H1 (cell line): ENCODE data around the gene CD99. TPM values are rescaled to one million over a fixed set of nuclear protein-coding genes. Genes with fewer than 3 reads are reported as not detected.

Experiments
- CTCF ChIA-PET: fragments of 300-600 bp; sonication (Branson Sonifier 250); formaldehyde crosslinking; loops from one replicate; lab custom pipeline; 2021; ENCODE audit not compliant: partially characterized antibody; lab: Charles Lee
- POLR2A ChIA-PET: fragments of 300-600 bp; sonication (Branson Sonifier 250); formaldehyde crosslinking; loops from one replicate; lab custom pipeline; 2021; ENCODE audit warnings: inconsistent platforms; ENCODE audit not compliant: partially characterized antibody; lab: Charles Lee
- DNase-seq, 2 experiments: peaks; one replicate each; pipeline versions ENCODE4 v3.0.0 to v3.0.0-alpha.2; 2010 to 2022; ENCODE audit warnings: low spot score in 2 of 2, low read depth in 1 of 2, mixed read lengths in 1 of 2
- FAIRE-seq: peaks from 2 replicates; lab custom pipeline; 2011; peaks lifted over from hg19 to GRCh38; lab: Jason Lieb, UNC
- H2AFZ ChIP-seq: 2 replicates; pipeline ENCODE4 v1.8.1; 2012; ENCODE audit warnings: low read length, inconsistent platforms
- H2AK5ac ChIP-seq: 2 replicates; pipeline ENCODE4 v1.6.1; 2013; ENCODE audit warnings: low read depth, low read length
- H2BK120ac ChIP-seq: replicated peaks from 2 replicates; pipeline ENCODE3; 2013; ENCODE audit warnings: low read depth, low read length, inconsistent platforms
- H2BK12ac ChIP-seq: 2 replicates; pipeline ENCODE4 v1.6.1; 2013; ENCODE audit warnings: low read depth, low read length
- H2BK15ac ChIP-seq: 2 replicates; pipeline ENCODE4 v1.6.1; 2013; ENCODE audit warnings: low read length
- H2BK20ac ChIP-seq: 2 replicates; pipeline ENCODE4 v1.6.1; 2013; ENCODE audit warnings: low read length
- H2BK5ac ChIP-seq: 2 replicates; pipeline ENCODE4 v1.6.1; 2013; ENCODE audit warnings: low read depth, low read length
- H3K14ac ChIP-seq: 2 replicates; pipeline ENCODE4 v1.6.1; 2013; ENCODE audit warnings: inconsistent platforms; ENCODE audit not compliant: insufficient read length
- H3K18ac ChIP-seq: 2 replicates; pipeline ENCODE4 v1.6.1; 2013; ENCODE audit warnings: low read length; ENCODE audit errors: extremely low read depth
- H3K23ac ChIP-seq: 2 replicates; pipeline ENCODE4 v1.6.1; 2013; ENCODE audit warnings: inconsistent platforms; ENCODE audit not compliant: insufficient read length
- H3K23me2 ChIP-seq: 2 replicates; pipeline ENCODE4 v1.6.1; 2013; ENCODE audit warnings: low read depth, low read length
- H3K27ac ChIP-seq: 2 replicates; pipeline ENCODE4 v1.6.1; 2011; ENCODE audit warnings: low read depth, low read length, inconsistent platforms
- H3K27me3 ChIP-seq, 4 experiments: replicated peaks in 1 of 4; 1 replicate in 1 of 4; 2 replicates in 3 of 4; pipeline versions ENCODE4 v1.6.1 to v1.8.1; 2011 to 2013; ENCODE audit warnings: low read length in 3 of 4, mild to moderate bottlenecking in 3 of 4, inconsistent platforms in 2 of 4, mixed read lengths in 2 of 4, moderate library complexity in 1 of 4; ENCODE audit not compliant: control insufficient read depth in 3 of 4, insufficient read depth in 3 of 4; ENCODE audit errors: extremely low read depth in 1 of 4
- H3K36me3 ChIP-seq, 4 experiments: 2 replicates each; pipeline versions ENCODE4 v1.6.1 to v1.8.1; 2011 to 2013; ENCODE audit warnings: mild to moderate bottlenecking in 4 of 4, low read length in 3 of 4, moderate library complexity in 2 of 4, control low read depth in 1 of 4, inconsistent platforms in 1 of 4; ENCODE audit not compliant: insufficient read depth in 4 of 4, control insufficient read depth in 2 of 4
- H3K4ac ChIP-seq: replicated peaks from 2 replicates; pipeline ENCODE3; 2013; ENCODE audit warnings: low read length, low read depth, mixed read lengths, inconsistent platforms; ENCODE audit not compliant: insufficient read length
- H3K4me1 ChIP-seq, 4 experiments: replicated peaks in 1 of 4; 1 replicate in 1 of 4; 2 replicates in 3 of 4; pipeline versions ENCODE4 v1.6.1 to v1.8.1; 2011 to 2013; ENCODE audit warnings: low read length in 3 of 4, inconsistent platforms in 2 of 4, mixed read lengths in 1 of 4; ENCODE audit not compliant: insufficient read depth in 4 of 4, control insufficient read depth in 3 of 4
- H3K4me2 ChIP-seq, 2 experiments: 2 replicates each; pipeline versions ENCODE4 v1.6.1 to v1.8.1; 2011 to 2013; ENCODE audit warnings: low read depth in 2 of 2, low read length in 2 of 2, control low read depth in 1 of 2, inconsistent platforms in 1 of 2, mild to moderate bottlenecking in 1 of 2; ENCODE audit not compliant: insufficient read depth in 1 of 2
- H3K4me3 ChIP-seq, 4 experiments: fragments of 200-600, 300-600 bp in 1 of 4; sonication (generic), shearing (Covaris generic), sonication (Bioruptor Twin) in 1 of 4; 2 replicates each; pipeline versions ENCODE4 v1.5.1 to v1.8.1; 2011 to 2016; ENCODE audit warnings: low read length in 4 of 4, low read depth in 3 of 4, control low read depth in 2 of 4, inconsistent platforms in 2 of 4, mild to moderate bottlenecking in 2 of 4, mixed read lengths in 1 of 4, moderate library complexity in 1 of 4; ENCODE audit not compliant: insufficient read depth in 2 of 4; ENCODE audit errors: extremely low read depth in 1 of 4
- H3K56ac ChIP-seq: replicated peaks from 2 replicates; pipeline ENCODE3; 2013; ENCODE audit warnings: low read depth, mild to moderate bottlenecking, mixed read lengths, low read length, inconsistent platforms; ENCODE audit not compliant: insufficient read length
- H3K79me1 ChIP-seq: 2 replicates; pipeline ENCODE4 v1.6.1; 2013; ENCODE audit warnings: low read depth, low read length, control low read depth
- H3K79me2 ChIP-seq, 2 experiments: 2 replicates each; pipeline versions ENCODE4 v1.6.1 to v1.8.1; 2012 to 2013; ENCODE audit warnings: low read length in 2 of 2, mild to moderate bottlenecking in 2 of 2, inconsistent platforms in 1 of 2; ENCODE audit not compliant: insufficient read depth in 2 of 2, control insufficient read depth in 1 of 2
- H3K9ac ChIP-seq, 4 experiments: replicated peaks in 1 of 4; 1 replicate in 1 of 4; 2 replicates in 3 of 4; pipeline versions ENCODE4 v1.6.1 to v1.8.1; 2011 to 2013; ENCODE audit warnings: low read depth in 3 of 4, low read length in 3 of 4, control low read depth in 2 of 4, mild to moderate bottlenecking in 2 of 4, moderate library complexity in 2 of 4, inconsistent platforms in 1 of 4; ENCODE audit errors: extremely low read depth in 1 of 4
- H3K9me3 ChIP-seq, 2 experiments: 2 replicates each; pipeline versions ENCODE4 v1.6.1 to v1.8.1; 2012 to 2013; ENCODE audit warnings: mild to moderate bottlenecking in 2 of 2, moderate library complexity in 2 of 2, control low read depth in 1 of 2, inconsistent platforms in 1 of 2, low read depth in 1 of 2, low read length in 1 of 2, mixed read lengths in 1 of 2; ENCODE audit not compliant: insufficient read depth in 2 of 2
- H4K20me1 ChIP-seq, 2 experiments: replicated peaks in 1 of 2; 2 replicates each; pipeline versions ENCODE3 to v1.8.1; 2011 to 2013; ENCODE audit warnings: inconsistent platforms in 2 of 2, low read length in 2 of 2, mild to moderate bottlenecking in 1 of 2; ENCODE audit not compliant: insufficient read depth in 2 of 2, control insufficient read depth in 1 of 2
- H4K5ac ChIP-seq: 2 replicates; pipeline ENCODE4 v1.6.1; 2013; ENCODE audit warnings: low read length, low read depth, mixed read lengths, inconsistent platforms; ENCODE audit not compliant: insufficient read length
- H4K8ac ChIP-seq: 2 replicates; pipeline ENCODE4 v1.8.0; 2013; ENCODE audit warnings: mild to moderate bottlenecking, moderate library complexity, low read length, inconsistent platforms; ENCODE audit not compliant: insufficient read depth; ENCODE audit errors: extremely low read depth
- H4K91ac ChIP-seq: replicated peaks from 2 replicates; pipeline ENCODE3; 2013; ENCODE audit warnings: low read length, mixed read lengths, inconsistent platforms; ENCODE audit not compliant: insufficient read length
- CREB1 ChIP-seq: IDR thresholded peaks from 2 replicates; pipeline ENCODE4 v1.6.1; 2012; ENCODE audit warnings: inconsistent platforms
- EP300 ChIP-seq, 2 experiments: IDR thresholded peaks; 1 replicate in 1 of 2; 2 replicates in 1 of 2; pipeline ENCODE4 v1.6.1; 2011 to 2012; ENCODE audit warnings: low read depth in 2 of 2, low read length in 2 of 2, mild to moderate bottlenecking in 2 of 2, borderline replicate concordance in 1 of 2, inconsistent platforms in 1 of 2, moderate library complexity in 1 of 2
- RNF2 ChIP-seq: fragments of 200-900, 300-1000 bp; sonication (generic); IDR thresholded peaks from 2 replicates; pipeline ENCODE4 v1.7.1; 2016; ENCODE audit warnings: borderline replicate concordance, low read depth, mild to moderate bottlenecking, antibody characterized with exemption, low read length; ENCODE audit not compliant: poor library complexity, severe bottlenecking; ENCODE audit errors: missing control alignments
- TAF7 ChIP-seq: optimal IDR thresholded peaks from 2 replicates; pipeline ENCODE3; 2011; ENCODE audit warnings: low read depth, mild to moderate bottlenecking, inconsistent platforms, low read length, moderate library complexity, borderline replicate concordance
- WGBS, 2 experiments: shearing (Covaris generic) in 1 of 2; methylation state at CpG; one replicate each; pipeline versions ENCODE4 v1.1.6 to v1.1.7; 2013 to 2015; ENCODE audit warnings: low lambda C conversion rate in 2 of 2, mixed read lengths in 2 of 2, inconsistent platforms in 1 of 2, low coverage in 1 of 2, missing lambda C conversion rate in 1 of 2; ENCODE audit not compliant: insufficient replicate concordance in 2 of 2, insufficient coverage in 1 of 2, insufficient read length in 1 of 2; ENCODE audit errors: extremely low coverage in 1 of 2, missing lambda C conversion rate in 1 of 2; 5-methylcytosine and 5-hydroxymethylcytosine counted together
- polyA plus RNA-seq, 7 experiments: library from polyadenylated mRNA; depleted of rRNA in 3 of 7; stranded (reverse) in 5 of 7; unstranded in 2 of 7; fragments of >200 nt in 5 of 7; fragments of 200-250 nt in 2 of 7; gene quantifications; 1 replicate in 5 of 7; 2 replicates in 1 of 7; 4 replicates in 1 of 7; pipeline versions ENCODE4 v1.2.1 to v1.2.3, GENCODE V29; 2011 to 2013; ENCODE audit warnings: missing spikeins in 2 of 7, mixed read lengths in 2 of 7
- total RNA-seq: library from RNA; stranded (reverse); fragmentation: NEBNext Ultra II Directional; extraction: Animal tissue kit (Norgen Biotek cat#: 25700); gene quantifications from 2 replicates; pipeline ENCODE4 v1.2.1, GENCODE V29; 2021
- TF ChIP-seq, protein P1 (sequence below): IDR thresholded peaks from 2 replicates; pipeline ENCODE4 v1.6.1; 2012; ENCODE audit warnings: low read length, inconsistent platforms

CD99 gene
- total and polyA plus RNA-seq, 2 of the 8 experiments (the other 6 are each of a cell fraction or from before 2014, with no cell fraction given) = 30.1 to 47.8 TPM

DNA sequence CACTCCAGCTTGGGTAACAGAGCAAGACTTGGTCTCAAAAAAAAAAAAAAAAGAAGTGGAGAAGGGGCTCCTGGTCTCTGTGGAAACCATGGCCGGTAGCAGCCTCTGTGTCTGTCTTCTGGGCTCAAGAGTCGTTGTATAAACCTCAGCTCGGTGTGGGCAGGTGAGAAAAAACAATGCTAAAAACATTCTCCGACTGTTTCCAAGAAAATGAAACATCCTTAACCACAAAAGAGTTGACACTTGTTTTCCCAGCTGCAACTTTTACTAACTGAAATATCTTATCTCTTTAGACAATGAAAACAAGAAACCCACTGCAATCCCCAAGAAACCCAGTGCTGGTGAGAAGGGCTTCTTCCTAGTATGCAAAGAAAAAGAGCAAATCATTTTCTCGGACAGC, 26.2 kb downstream of the CD99 start:
- TF ChIP-seq, protein P1, sequence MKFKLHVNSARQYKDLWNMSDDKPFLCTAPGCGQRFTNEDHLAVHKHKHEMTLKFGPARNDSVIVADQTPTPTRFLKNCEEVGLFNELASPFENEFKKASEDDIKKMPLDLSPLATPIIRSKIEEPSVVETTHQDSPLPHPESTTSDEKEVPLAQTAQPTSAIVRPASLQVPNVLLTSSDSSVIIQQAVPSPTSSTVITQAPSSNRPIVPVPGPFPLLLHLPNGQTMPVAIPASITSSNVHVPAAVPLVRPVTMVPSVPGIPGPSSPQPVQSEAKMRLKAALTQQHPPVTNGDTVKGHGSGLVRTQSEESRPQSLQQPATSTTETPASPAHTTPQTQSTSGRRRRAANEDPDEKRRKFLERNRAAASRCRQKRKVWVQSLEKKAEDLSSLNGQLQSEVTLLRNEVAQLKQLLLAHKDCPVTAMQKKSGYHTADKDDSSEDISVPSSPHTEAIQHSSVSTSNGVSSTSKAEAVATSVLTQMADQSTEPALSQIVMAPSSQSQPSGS = no peak
- TF ChIP-seq TAF7 = no peak
- no peak for TF ChIP-seq RNF2
- TF ChIP-seq EP300 (IDR thresholded peaks at IDR 0.05; ENCODE audit: borderline replicate concordance in 1 of 2, low read depth in 2 of 2, low read length in 2 of 2) = no peak
- no peak for TF ChIP-seq CREB1
- H3K4me1 ChIP-seq = no peaks in the 10 kb centered on the region
- ChIA-PET POLR2A (no interaction called here), CTCF (no interaction called here)
- FAIRE-seq (no peak), DNase-seq (no peak)
- H3K14ac ChIP-seq = no peak overlapping the region
- H3K23me2 ChIP-seq = peaks cover 5% of the 10 kb centered on the region; the same call in 1 of the 2 replicates
- H4K8ac ChIP-seq = no peak overlapping the region
- H3K4me2 ChIP-seq = no peak overlapping the region
- H4K5ac ChIP-seq = no peak overlapping the region
- no peak overlapping the region for H3K18ac ChIP-seq
- no peak overlapping the region for H4K91ac ChIP-seq
- no peak overlapping the region for H2BK120ac ChIP-seq
- H2BK5ac ChIP-seq = no peak overlapping the region
- no peak overlapping the region for H3K23ac ChIP-seq
- no peaks in the 10 kb centered on the region for H3K9me3 ChIP-seq
- H3K4ac ChIP-seq = no peak overlapping the region
- no peak overlapping the region for H3K4me3 ChIP-seq
- WGBS, 2 experiments = 95% methylated on average over 5 of the region's 5 CpGs; no CpG with 5 or more reads in 1 of the 2 experiments
- H2BK20ac ChIP-seq = no peak overlapping the region
- peaks cover 0 to 4% of the 10 kb centered on the region in 2 experiments for H4K20me1 ChIP-seq
- no peak overlapping the region for H2AFZ ChIP-seq
- H2BK12ac ChIP-seq = no peak overlapping the region
- no peaks in the 10 kb centered on the region for H3K79me2 ChIP-seq
- no peaks in the 10 kb centered on the region for H3K27me3 ChIP-seq
- no peak overlapping the region for H2BK15ac ChIP-seq
- no peak overlapping the region for H2AK5ac ChIP-seq
- H3K27ac ChIP-seq = no peak overlapping the region
- H3K36me3 ChIP-seq = peaks cover 0 to 6% (median 2%) of the 10 kb centered on the region in 4 experiments; a peak in 4 of 8 replicates
- H3K79me1 ChIP-seq = peaks cover 2% of the 10 kb centered on the region; the same call in 1 of the 2 replicates
- no peak overlapping the region for H3K9ac ChIP-seq
- no peak overlapping the region for H3K56ac ChIP-seq
